Activated naive CD8-positive, alpha-beta T cell treated with anti-CD3 and anti-CD28 coated beads, Interleukin-2, amount 50 U/mL, for 24 hours (primary cell): ENCODE results near the gene USP38.

ENCODE experiments used
- ATAC-seq: fragments of 150-1000 bp; cut with Tn5 transposase; one replicate; pipeline ENCODE4 v1.10.0; 2021
- DNase-seq: peaks from one replicate; pipeline ENCODE4 v3.0.0; 2021
- H3K27ac Mint-ChIP-seq: one replicate; pipeline ENCODE4 v1.8.0; 2021; ENCODE audit warnings: mild to moderate bottlenecking, mixed read lengths
- H3K27me3 Mint-ChIP-seq: one replicate; pipeline ENCODE4 v1.8.0; 2021; ENCODE audit warnings: mixed read lengths
- H3K36me3 Mint-ChIP-seq: one replicate; pipeline ENCODE4 v1.8.0; 2021; ENCODE audit warnings: low read depth, mixed read lengths
- H3K4me1 Mint-ChIP-seq: one replicate; pipeline ENCODE4 v1.8.0; 2021; ENCODE audit warnings: mixed read lengths
- H3K4me3 Mint-ChIP-seq: one replicate; pipeline ENCODE4 v1.8.0; 2021; ENCODE audit warnings: mild to moderate bottlenecking, moderate library complexity, mixed read lengths
- H3K9me3 Mint-ChIP-seq: one replicate; pipeline ENCODE4 v1.8.0; 2021; ENCODE audit warnings: mixed read lengths

USP38 gene

DNA sequence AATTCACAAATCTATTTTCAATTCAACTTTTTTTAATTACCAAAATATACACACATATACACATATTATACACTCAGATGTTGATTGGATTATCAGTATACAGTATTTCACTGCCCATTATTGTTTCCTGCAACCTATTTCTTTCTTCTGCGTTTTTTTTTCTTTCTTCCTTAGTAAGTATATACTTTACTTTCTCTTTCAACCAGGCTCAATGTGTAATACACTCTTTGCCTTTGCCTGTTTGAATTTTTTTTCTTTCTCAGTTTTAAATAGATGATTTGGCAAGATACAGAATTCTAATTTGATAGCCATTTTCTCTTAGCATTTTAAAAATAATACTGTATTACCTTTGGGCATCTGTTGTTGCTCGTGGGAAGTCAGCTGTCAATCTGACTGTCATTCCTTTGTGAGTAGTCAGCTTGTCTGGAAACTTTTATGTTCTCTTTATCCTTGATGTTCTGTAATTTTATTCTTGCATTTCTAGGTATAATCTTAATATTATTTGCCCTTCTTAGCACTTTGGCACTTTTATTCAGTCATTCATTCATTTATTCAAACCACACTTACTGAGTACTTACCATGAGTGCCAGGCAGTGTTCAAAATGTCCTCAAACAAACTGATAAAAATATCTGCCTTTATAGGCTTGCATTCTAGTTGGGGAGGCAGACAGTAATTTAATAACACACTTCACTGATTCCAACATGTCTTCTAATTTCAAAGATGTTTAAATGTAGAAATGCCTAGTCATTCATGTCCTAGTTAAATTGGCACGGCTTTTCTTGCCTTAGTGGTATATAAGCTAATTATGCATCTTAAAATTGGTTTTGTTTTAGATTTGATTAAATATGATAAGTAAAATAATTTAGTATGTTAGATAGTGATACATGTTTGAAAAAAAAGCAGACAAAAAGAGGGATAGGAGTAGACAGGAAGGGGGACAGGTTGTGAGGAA lies 3.7 kb downstream of the USP38 start:
- Mint-ChIP-seq H3K4me1 (peaks cover 51% of the 10 kb centered on the region), H3K4me3 (peak overlapping the region; percentile 89), H3K27me3 (no peaks in the 10 kb centered on the region), H3K27ac (peak overlapping the region; percentile 63), H3K9me3 (no peaks in the 10 kb centered on the region), H3K36me3 (peaks cover 51% of the 10 kb centered on the region)
- no peak for ATAC-seq
- no peak for DNase-seq

- no peaks in the 10 kb centered on the region for H3K9me3 Mint-ChIP-seq
- H3K4me1 Mint-ChIP-seq: peaks cover 45% of the 10 kb centered on the region
- peak overlapping the region; percentile 63 for H3K27ac Mint-ChIP-seq
- H3K36me3 Mint-ChIP-seq: peaks cover 52% of the 10 kb centered on the region
- ATAC-seq: no peak
- no peak for DNase-seq
- H3K27me3 Mint-ChIP-seq: no peaks in the 10 kb centered on the region
- peak overlapping the region; percentile 89 for H3K4me3 Mint-ChIP-seq
Measured at GRCh38 chr4:143189528-143189927, 4.8 kb downstream of the USP38 start.

DNA sequence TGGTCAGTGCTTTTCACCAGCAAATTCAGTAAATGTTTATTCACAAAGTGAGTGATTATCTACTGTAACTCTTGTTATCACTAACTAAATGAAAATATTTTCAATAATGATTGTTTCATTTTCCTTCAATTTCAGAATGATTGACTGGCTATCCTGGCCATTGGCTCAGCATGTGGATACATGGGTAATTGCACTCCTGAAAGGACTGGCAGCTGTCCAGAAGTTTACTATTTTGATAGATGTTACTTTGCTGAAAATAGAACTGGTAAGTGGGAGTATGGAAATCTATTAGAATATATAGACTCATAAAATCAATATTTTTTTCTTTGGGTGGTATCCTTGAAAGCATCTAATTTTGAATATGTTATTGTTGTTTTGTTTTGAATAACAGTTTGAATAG lies 10.9 kb downstream of the USP38 start:
- Mint-ChIP-seq H3K27ac (no peak overlapping the region), H3K9me3 (no peaks in the 10 kb centered on the region), H3K36me3 (peaks cover 59% of the 10 kb centered on the region), H3K27me3 (no peaks in the 10 kb centered on the region), H3K4me1 (peaks cover 12% of the 10 kb centered on the region), H3K4me3 (no peak overlapping the region)
- no peak for ATAC-seq
- no peak for DNase-seq

DNA sequence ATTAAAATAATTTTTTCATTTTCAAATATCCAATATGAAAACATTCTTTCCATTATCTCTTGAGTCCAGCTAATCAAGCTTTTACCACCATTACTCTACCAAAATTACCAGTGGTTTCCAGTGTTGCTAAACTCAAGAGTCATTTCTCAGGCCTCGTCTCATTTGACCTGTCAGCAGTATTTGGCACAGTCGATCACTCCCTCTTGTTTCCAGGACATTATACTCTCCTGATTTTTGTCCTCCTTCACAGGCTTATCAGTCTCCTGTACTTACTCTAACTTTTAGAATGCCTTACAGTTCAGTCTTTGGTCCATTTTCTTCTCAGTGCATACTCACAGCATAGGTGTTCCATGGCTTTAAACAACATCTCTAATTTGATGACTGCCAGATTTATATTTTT lies 11.6 kb downstream of the USP38 start:
- no peak overlapping the region for H3K27ac Mint-ChIP-seq

GRCh38 chr4:143199503-143199902 lies 14.8 kb downstream of the USP38 start:
- H3K36me3 Mint-ChIP-seq: peaks cover 48% of the 10 kb centered on the region
- DNase-seq (no peak), ATAC-seq (no peak)
- H3K27me3 Mint-ChIP-seq: no peaks in the 10 kb centered on the region
- no peak overlapping the region for H3K4me3 Mint-ChIP-seq
- no peaks in the 10 kb centered on the region for H3K4me1 Mint-ChIP-seq
- H3K9me3 Mint-ChIP-seq: no peaks in the 10 kb centered on the region
- H3K27ac Mint-ChIP-seq: no peak overlapping the region

More for the DNA sequence above, 11.6 kb downstream of the USP38 start:
- peaks cover 56% of the 10 kb centered on the region for H3K36me3 Mint-ChIP-seq
- no peaks in the 10 kb centered on the region for H3K9me3 Mint-ChIP-seq
- no peak for DNase-seq
- no peak for ATAC-seq
- peaks cover 7% of the 10 kb centered on the region for H3K4me1 Mint-ChIP-seq
- H3K27me3 Mint-ChIP-seq: no peaks in the 10 kb centered on the region
- no peak overlapping the region for H3K4me3 Mint-ChIP-seq

- no peaks in the 10 kb centered on the region for H3K4me1 Mint-ChIP-seq
- H3K4me3 Mint-ChIP-seq: no peak overlapping the region
- H3K27me3 Mint-ChIP-seq: no peaks in the 10 kb centered on the region
- H3K36me3 Mint-ChIP-seq: peaks cover 54% of the 10 kb centered on the region
- ATAC-seq (no peak), DNase-seq (no peak)
- H3K9me3 Mint-ChIP-seq: no peaks in the 10 kb centered on the region
- H3K27ac Mint-ChIP-seq: no peak overlapping the region
Measured at GRCh38 chr4:143202824-143203223, 18.1 kb downstream of the USP38 start.

DNA sequence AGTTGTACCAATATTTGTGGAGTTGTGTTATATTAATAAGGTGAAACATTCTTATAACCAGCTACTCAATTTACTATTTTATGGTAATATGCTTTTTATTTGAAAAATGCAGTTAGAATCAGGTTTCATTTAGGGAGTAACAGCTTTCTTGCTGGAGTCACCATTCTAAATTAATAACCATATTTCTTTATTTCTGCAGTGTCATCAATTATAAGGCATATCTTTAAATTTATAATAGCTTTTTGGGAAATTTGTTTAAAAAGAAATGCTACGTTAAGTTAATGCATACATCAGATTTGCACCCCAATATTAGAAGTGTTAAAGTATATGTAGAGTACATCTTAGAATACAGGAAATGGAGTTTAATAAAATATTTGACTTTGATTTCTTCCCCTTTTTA lies 18.9 kb downstream of the USP38 start:
- H3K4me1 Mint-ChIP-seq: no peaks in the 10 kb centered on the region
- H3K27me3 Mint-ChIP-seq: no peaks in the 10 kb centered on the region
- ATAC-seq: no peak
- no peaks in the 10 kb centered on the region for H3K9me3 Mint-ChIP-seq
- peaks cover 49% of the 10 kb centered on the region for H3K36me3 Mint-ChIP-seq
- H3K4me3 Mint-ChIP-seq: no peak overlapping the region
- DNase-seq: no peak
- H3K27ac Mint-ChIP-seq: no peak overlapping the region

DNA sequence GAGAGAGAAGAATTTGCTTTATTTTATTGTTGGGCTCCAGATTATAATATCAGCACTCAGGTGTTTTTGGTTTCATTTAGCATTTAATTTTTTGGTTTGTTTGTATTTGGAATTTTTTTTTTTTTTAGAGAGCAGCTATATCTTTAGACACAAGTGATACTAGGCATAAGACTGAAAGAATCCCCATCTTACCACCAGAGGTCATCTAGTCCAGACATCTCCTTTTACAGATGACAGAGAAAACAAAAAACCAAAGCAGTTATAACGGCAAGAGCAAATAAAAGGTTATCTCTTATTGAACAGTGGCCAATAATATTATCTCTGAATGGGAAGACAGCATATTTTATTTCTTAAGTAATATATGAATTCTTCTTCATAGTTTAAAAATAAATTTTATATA lies 22.8 kb downstream of the USP38 start:
- Mint-ChIP-seq H3K4me3 (no peak overlapping the region), H3K9me3 (no peaks in the 10 kb centered on the region), H3K27ac (peak overlapping the region; percentile 15), H3K4me1 (no peaks in the 10 kb centered on the region), H3K27me3 (no peaks in the 10 kb centered on the region), H3K36me3 (peaks cover 41% of the 10 kb centered on the region)
- DNase-seq (no peak), ATAC-seq (no peak)

- Mint-ChIP-seq H3K27ac (no peak overlapping the region), H3K4me1 (peaks cover 5% of the 10 kb centered on the region)
- no peak for ATAC-seq
Measured at GRCh38 chr4:143212566-143212965, 27.8 kb downstream of the USP38 start.

DNA sequence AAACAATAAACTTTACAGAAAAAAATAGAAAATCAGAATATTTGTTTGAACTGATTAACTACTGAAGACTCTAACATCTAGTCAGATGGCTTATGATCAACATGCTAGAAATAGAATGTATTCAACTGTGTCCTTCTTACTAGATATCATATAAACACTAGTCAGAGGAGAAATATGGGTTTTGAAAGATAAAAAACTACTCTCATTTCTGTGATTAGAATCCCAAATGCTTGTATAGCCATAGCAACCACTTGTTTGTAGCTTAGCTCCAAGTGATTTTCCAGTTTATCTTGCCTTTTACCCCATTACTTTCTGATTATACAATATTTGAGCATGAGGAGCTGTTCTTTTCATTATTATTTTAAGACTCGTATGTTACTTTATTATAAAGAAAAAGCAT lies 31.2 kb downstream of the USP38 start:
- peaks cover 10% of the 10 kb centered on the region for H3K4me1 Mint-ChIP-seq
- no peak for ATAC-seq
- H3K4me3 Mint-ChIP-seq: no peak overlapping the region
- H3K9me3 Mint-ChIP-seq: no peaks in the 10 kb centered on the region
- no peak overlapping the region for H3K27ac Mint-ChIP-seq
- no peaks in the 10 kb centered on the region for H3K27me3 Mint-ChIP-seq
- H3K36me3 Mint-ChIP-seq: peaks cover 38% of the 10 kb centered on the region
- DNase-seq: no peak

More at GRCh38 chr4:143212566-143212965, 27.8 kb downstream of the USP38 start:
- Mint-ChIP-seq H3K4me3 (no peak overlapping the region), H3K36me3 (peaks cover 40% of the 10 kb centered on the region), H3K9me3 (no peaks in the 10 kb centered on the region), H3K27me3 (no peaks in the 10 kb centered on the region)
- DNase-seq: no peak

DNA sequence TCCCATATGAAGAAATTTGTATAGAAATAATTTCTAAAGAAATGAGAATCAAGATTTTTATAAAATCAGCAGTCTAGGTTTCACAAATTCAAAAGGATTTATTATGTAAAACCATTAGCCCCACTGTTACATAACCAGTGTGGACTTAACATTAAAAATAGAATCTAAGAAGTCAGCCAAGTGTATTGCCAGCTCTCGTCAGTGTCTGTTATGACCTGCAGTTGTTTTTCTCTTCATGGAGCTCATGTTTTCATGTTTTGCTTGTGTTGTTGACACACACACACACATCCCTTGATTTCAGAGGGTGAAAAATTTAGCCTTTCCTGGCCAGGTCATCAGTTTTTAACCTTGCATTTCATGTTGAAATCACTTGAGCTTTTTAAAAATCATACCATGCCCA lies 39.5 kb downstream of the USP38 start:
- ATAC-seq (no peak), DNase-seq (no peak)
- Mint-ChIP-seq H3K9me3 (no peaks in the 10 kb centered on the region), H3K4me1 (no peaks in the 10 kb centered on the region), H3K36me3 (peaks cover 17% of the 10 kb centered on the region), H3K4me3 (no peak overlapping the region), H3K27ac (no peak overlapping the region), H3K27me3 (no peaks in the 10 kb centered on the region)

- ATAC-seq: no peak
- no peaks in the 10 kb centered on the region for H3K27me3 Mint-ChIP-seq
- no peak for DNase-seq
- H3K4me1 Mint-ChIP-seq: no peaks in the 10 kb centered on the region
- H3K4me3 Mint-ChIP-seq: no peak overlapping the region
- peaks cover 17% of the 10 kb centered on the region for H3K36me3 Mint-ChIP-seq
- no peaks in the 10 kb centered on the region for H3K9me3 Mint-ChIP-seq
- H3K27ac Mint-ChIP-seq: no peak overlapping the region
Measured at GRCh38 chr4:143225167-143225566, 40.5 kb downstream of the USP38 start.

- no peaks in the 10 kb centered on the region for H3K4me1 Mint-ChIP-seq
- no peaks in the 10 kb centered on the region for H3K27me3 Mint-ChIP-seq
- no peaks in the 10 kb centered on the region for H3K36me3 Mint-ChIP-seq
- DNase-seq (no peak), ATAC-seq (no peak)
- H3K4me3 Mint-ChIP-seq: no peak overlapping the region
- no peaks in the 10 kb centered on the region for H3K9me3 Mint-ChIP-seq
- no peak overlapping the region for H3K27ac Mint-ChIP-seq
Measured at GRCh38 chr4:143230683-143231082, 46.0 kb downstream of the USP38 start.

- Mint-ChIP-seq H3K9me3 (no peaks in the 10 kb centered on the region), H3K4me3 (no peak overlapping the region), H3K27ac (no peak overlapping the region), H3K27me3 (no peaks in the 10 kb centered on the region), H3K4me1 (no peaks in the 10 kb centered on the region), H3K36me3 (no peaks in the 10 kb centered on the region)
- DNase-seq: no peak
- ATAC-seq: no peak
Measured at GRCh38 chr4:143232277-143232676, 47.6 kb downstream of the USP38 start.

DNA sequence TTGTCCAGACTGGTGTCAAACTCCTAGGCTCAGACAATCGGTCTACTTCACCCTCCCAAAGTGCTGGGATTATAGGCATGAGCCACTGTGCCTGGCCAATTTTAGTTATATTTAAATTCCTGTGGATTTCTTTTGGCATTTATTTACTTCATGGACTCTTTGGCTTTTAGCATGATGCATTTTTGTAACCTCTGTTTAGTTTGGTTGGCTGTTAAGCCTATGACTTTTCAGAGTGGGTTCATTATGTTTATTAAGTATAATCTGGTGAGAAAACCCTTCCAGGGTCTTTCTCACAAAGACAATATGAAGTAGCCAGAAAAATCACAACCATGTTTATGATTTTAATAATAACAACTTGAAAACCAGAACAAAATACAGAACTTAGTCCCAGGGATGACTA lies 49.4 kb downstream of the USP38 start:
- no peak for ATAC-seq
- DNase-seq: no peak
- no peaks in the 10 kb centered on the region for H3K36me3 Mint-ChIP-seq
- H3K27me3 Mint-ChIP-seq: no peaks in the 10 kb centered on the region
- no peaks in the 10 kb centered on the region for H3K4me1 Mint-ChIP-seq
- no peak overlapping the region for H3K4me3 Mint-ChIP-seq
- no peaks in the 10 kb centered on the region for H3K9me3 Mint-ChIP-seq
- no peak overlapping the region for H3K27ac Mint-ChIP-seq
